HCT116 (cell line): ENCODE measurements around the gene ZNF501. TPM values are rescaled to one million over a fixed set of nuclear protein-coding genes. Genes with fewer than 3 reads are reported as not detected.

ENCODE experiments used
- ATAC-seq: fragments of 200-7000 bp; cut with Tn5 transposase; 2 replicates; pipeline ENCODE4 v1.9.1; 2020; ENCODE audit warnings: mild to moderate bottlenecking, moderate library complexity
- BruUV-seq: library from RNA; stranded (reverse); fragments of 400-500 nt; replicated peaks from 2 replicates; lab custom pipeline; 2021; lab: Mats Ljungman, UMichigan
- CTCF ChIA-PET: fragments of 300-600 bp; sonication (Branson Sonifier 250); formaldehyde crosslinking; loops from one replicate; lab custom pipeline; 2021; ENCODE audit warnings: antibody characterized with exemption; lab: Charles Lee
- POLR2A ChIA-PET: fragments of 300-600, 350-600 bp; sonication (Branson Sonifier 250); formaldehyde crosslinking; loops from one replicate; lab custom pipeline; 2021; ENCODE audit warnings: antibody characterized with exemption; lab: Charles Lee
- RAD21 ChIA-PET, 2 experiments: fragments of 300-600 bp; sonication (Branson Sonifier 250); formaldehyde crosslinking; loops; one replicate each; lab custom pipeline; 2023; ENCODE audit warnings: low total read pairs in 2 of 2; ENCODE audit not compliant: uncharacterized antibody in 2 of 2, unreplicated experiment in 2 of 2, low non-redundant PET in 1 of 2; lab: Charles Lee
- DNase-seq: peaks from one replicate; pipeline ENCODE4 v3.0.0-alpha.2; 2010; ENCODE audit warnings: low read depth, low spot score
- H2AFZ ChIP-seq: fragments of 200-600 bp; shearing (Covaris generic), sonication (generic); 2 replicates; pipeline ENCODE4 v1.6.1; 2017; ENCODE audit warnings: low read depth, mixed run types, mixed read lengths, antibody characterized with exemption, low read length; ENCODE audit not compliant: poor library complexity, severe bottlenecking
- H3K27ac ChIP-seq: 2 replicates; pipeline ENCODE4 v1.5.1; 2012; ENCODE audit warnings: low read depth, low read length
- H3K27me3 ChIP-seq: fragments of 200-600 bp; sonication (generic); 2 replicates; pipeline ENCODE4 v1.6.1; 2016; ENCODE audit warnings: mixed run types, low read length, mixed read lengths; ENCODE audit not compliant: insufficient read depth
- H3K36me3 ChIP-seq, 2 experiments: fragments of 200-500 bp in 1 of 2; fragments of 200-600 bp in 1 of 2; sonication (Bioruptor generic) in 1 of 2; sonication (generic) in 1 of 2; 2 replicates each; pipeline versions ENCODE4 v1.5.1 to v1.6.1; 2014 to 2016; ENCODE audit warnings: low read length in 2 of 2, inconsistent platforms in 1 of 2, mixed read lengths in 1 of 2, mixed run types in 1 of 2; ENCODE audit not compliant: insufficient read depth in 2 of 2, control insufficient read depth in 1 of 2
- H3K4me1 ChIP-seq, 2 experiments: fragments of 200-600 bp in 1 of 2; sonication (generic) in 1 of 2; 2 replicates each; pipeline versions ENCODE4 v1.5.1 to v1.6.1; 2012 to 2017; ENCODE audit warnings: low read length in 2 of 2, inconsistent platforms in 1 of 2, mild to moderate bottlenecking in 1 of 2, mixed read lengths in 1 of 2, mixed run types in 1 of 2, moderate library complexity in 1 of 2; ENCODE audit not compliant: insufficient read depth in 2 of 2, control insufficient read depth in 1 of 2
- H3K4me2 ChIP-seq: fragments of 200-600 bp; sonication (generic); 2 replicates; pipeline ENCODE4 v1.6.1; 2017; ENCODE audit warnings: mixed run types, low read length, mixed read lengths
- H3K4me3 ChIP-seq, 2 experiments: fragments of 200-600 bp in 1 of 2; sonication (generic) in 1 of 2; replicated peaks in 1 of 2; 2 replicates each; pipeline ENCODE4 v1.5.1; 2011 to 2016; ENCODE audit warnings: low read length in 2 of 2, control low read depth in 1 of 2, low read depth in 1 of 2, mild to moderate bottlenecking in 1 of 2, mixed read lengths in 1 of 2, mixed run types in 1 of 2
- H3K79me2 ChIP-seq: fragments of 200-600 bp; sonication (generic); 2 replicates; pipeline ENCODE4 v1.6.1; 2017; ENCODE audit warnings: mild to moderate bottlenecking, mixed run types, low read length, moderate library complexity, mixed read lengths; ENCODE audit not compliant: insufficient read depth
- H3K9ac ChIP-seq: fragments of 200-600 bp; sonication (generic); 2 replicates; pipeline ENCODE4 v1.6.1; 2016; ENCODE audit warnings: low read length, mixed read lengths
- H3K9me2 ChIP-seq: fragments of 200-600 bp; sonication (generic), shearing (Covaris generic); 2 replicates; pipeline ENCODE4 v1.6.1; 2017; ENCODE audit warnings: mixed run types, mild to moderate bottlenecking, moderate library complexity; ENCODE audit not compliant: insufficient read depth
- H3K9me3 ChIP-seq, 2 experiments: fragments of 200-500 bp in 1 of 2; fragments of 200-600 bp in 1 of 2; sonication (Bioruptor generic) in 1 of 2; sonication (generic) in 1 of 2; 2 replicates each; pipeline ENCODE4 v1.6.1; 2014 to 2017; ENCODE audit warnings: low read length in 2 of 2, mixed read lengths in 2 of 2, inconsistent platforms in 1 of 2, low read depth in 1 of 2, mild to moderate bottlenecking in 1 of 2, mixed run types in 1 of 2, moderate library complexity in 1 of 2; ENCODE audit not compliant: control insufficient read depth in 1 of 2, insufficient read depth in 1 of 2
- H4K20me1 ChIP-seq: fragments of 200-600 bp; sonication (generic), shearing (Covaris generic); 2 replicates; pipeline ENCODE4 v1.6.1; 2017; ENCODE audit warnings: mixed run types, mild to moderate bottlenecking, moderate library complexity; ENCODE audit not compliant: insufficient read depth
- ATF3 ChIP-seq: IDR thresholded peaks from 2 replicates; pipeline ENCODE4 v1.6.1; 2012
- CEBPB ChIP-seq: IDR thresholded peaks from 2 replicates; pipeline ENCODE4 v1.6.1; 2012; ENCODE audit warnings: low read depth
- CTCF ChIP-seq, 3 experiments: fragments of 200-600 bp in 1 of 3; sonication (generic) in 1 of 3; IDR thresholded peaks in 2 of 3; conservative IDR thresholded peaks in 1 of 3; 2 replicates each; pipeline ENCODE4 v1.5.1; 2012 to 2017; ENCODE audit warnings: low read depth in 2 of 3, low read length in 2 of 3, antibody characterized with exemption in 1 of 3, borderline replicate concordance in 1 of 3, control low read depth in 1 of 3, mild to moderate bottlenecking in 1 of 3, mixed read lengths in 1 of 3, mixed run types in 1 of 3, moderate library complexity in 1 of 3; ENCODE audit not compliant: insufficient read depth in 1 of 3
- ELF1 ChIP-seq: IDR thresholded peaks from 2 replicates; pipeline ENCODE4 v1.6.1; 2012; ENCODE audit warnings: low read depth, borderline replicate concordance
- EZH2 ChIP-seq: fragments of 200-600 bp; sonication (generic); IDR thresholded peaks from 2 replicates; pipeline ENCODE4 v1.6.1; 2017; ENCODE audit warnings: antibody characterized with exemption, mixed run types
- EZH2phosphoT487 ChIP-seq: fragments of 200-600 bp; IDR thresholded peaks from 2 replicates; pipeline ENCODE4 v1.6.1; 2018; ENCODE audit warnings: antibody characterized with exemption, borderline replicate concordance
- FOSL1 ChIP-seq: IDR thresholded peaks from 2 replicates; pipeline ENCODE4 v1.6.1; 2012; ENCODE audit warnings: low read depth
- JUND ChIP-seq: IDR thresholded peaks from 2 replicates; pipeline ENCODE4 v1.6.1; 2012
- POLR2A ChIP-seq: IDR thresholded peaks from 2 replicates; pipeline ENCODE4 v1.7.0; 2011; ENCODE audit warnings: borderline replicate concordance; ENCODE audit not compliant: insufficient read depth, insufficient read length; ENCODE audit errors: extremely low read depth
- POLR2AphosphoS5 ChIP-seq: IDR thresholded peaks from 2 replicates; pipeline ENCODE4 v1.6.1; 2011; ENCODE audit warnings: mild to moderate bottlenecking, low read depth, low read length, moderate library complexity
- SIN3A ChIP-seq: IDR thresholded peaks from 2 replicates; pipeline ENCODE4 v1.6.1; 2012; ENCODE audit warnings: low read depth
- SP1 ChIP-seq: IDR thresholded peaks from 2 replicates; pipeline ENCODE4 v1.6.1; 2012; ENCODE audit warnings: low read depth
- SRF ChIP-seq: IDR thresholded peaks from 2 replicates; pipeline ENCODE4 v1.6.1; 2012; ENCODE audit warnings: low read depth
- TCF7L2 ChIP-seq: IDR thresholded peaks from 2 replicates; pipeline ENCODE4 v1.7.0; 2011; ENCODE audit warnings: borderline replicate concordance, inconsistent platforms; ENCODE audit not compliant: insufficient read depth, insufficient read length; ENCODE audit errors: extremely low read depth
- YY1 ChIP-seq: IDR thresholded peaks from 2 replicates; pipeline ENCODE4 v1.6.1; 2011; ENCODE audit warnings: low read length, low read depth, moderate library complexity, mild to moderate bottlenecking; ENCODE audit not compliant: insufficient replicate concordance; ENCODE audit errors: extremely low read depth
- ZBTB33 ChIP-seq: IDR thresholded peaks from 2 replicates; pipeline ENCODE4 v1.6.1; 2011; ENCODE audit warnings: mild to moderate bottlenecking, low read length, moderate library complexity; ENCODE audit not compliant: insufficient replicate concordance; ENCODE audit errors: extremely low read depth
- ZFX ChIP-seq: fragments of 450-650 bp; IDR thresholded peaks from 2 replicates; pipeline ENCODE4 v1.6.1; 2017
- ZNF274 ChIP-seq: fragments of 200-500 bp; sonication (Bioruptor generic); IDR thresholded peaks from 2 replicates; pipeline ENCODE4 v1.6.1; 2014; ENCODE audit warnings: mild to moderate bottlenecking, low read depth, low read length, inconsistent platforms
- intact Hi-C: fragments of 100-400 bp; cut with micrococcal nuclease; formaldehyde crosslinking; loops from 2 replicates; pipeline ENCODE4 v1.10.0; 2022
- total RNA-seq: library from RNA; stranded (reverse); gene quantifications from one replicate; pipeline ENCODE4 v1.2.1, GENCODE V29; 2021; ENCODE audit not compliant: unreplicated experiment

The ZNF501 gene
- total RNA-seq, 1 experiment from 2014 or later, result 0.12 TPM

- BruUV-seq, result TSS peak; percentile 80
Measured at GRCh38 chr3:44762170-44762677, 32.8 kb downstream of the ZNF501 start.

More at GRCh38 chr3:44762170-44762677, 32.8 kb downstream of the ZNF501 start:
- Histone ChIP-seq H3K27ac (peak overlapping the region; percentile 77), H3K79me2 (peaks cover 86% of the 10 kb centered on the region), H3K36me3 (peaks cover 0 to 40% of the 10 kb centered on the region in 2 experiments; a peak in 2 of 4 replicates), H3K4me1 (peaks cover 7 to 10% of the 10 kb centered on the region in 2 experiments; a peak in 2 of 4 replicates), H4K20me1 (no peaks in the 10 kb centered on the region), H3K9me3 (peaks cover 7 to 11% of the 10 kb centered on the region in 2 experiments; a peak in 3 of 4 replicates), H2AFZ (peak overlapping the region; percentile 65), H3K4me2 (peak overlapping the region; percentile 82), H3K9me2 (no peaks in the 10 kb centered on the region), H3K27me3 (no peaks in the 10 kb centered on the region), H3K4me3 (peak overlapping the region; percentile 81 to 93), H3K9ac (peak overlapping the region; percentile 76)
- CTCF ChIA-PET, result interaction anchor here (1.1 kb wide), 1 partner anchor 153 kb away, joined by 3 read pairs; no protein-coding TSS in a partner anchor
- ATAC-seq (no peak), DNase-seq (no peak)
- POLR2A ChIA-PET, result interaction anchor here (1.3 kb wide), 1 partner anchor 100 kb away, joined by 3 read pairs; no protein-coding TSS in a partner anchor
- intact Hi-C loops, result loop anchor here (5.0 to 10.0 kb wide), 3 partner anchors 203 to 267 kb away; no protein-coding TSS in a partner anchor
- RAD21 ChIA-PET, result no interaction called here
- TF ChIP-seq SP1 (no peak), TCF7L2 (no peak), ZFX (no peak), ELF1 (no peak), POLR2A (no peak), JUND (no peak), SRF (no peak), ZNF274 (no peak), ZBTB33 (no peak), YY1 (no peak), ATF3 (no peak), POLR2AphosphoS5 (no peak), CEBPB (no peak), FOSL1 (no peak), EZH2 (no peak), CTCF (IDR thresholded peaks at IDR 0.05 in 2 of 3, conservative IDR thresholded peaks at IDR 0.05 in 1 of 3; ENCODE audit: borderline replicate concordance in 1 of 3, insufficient read depth in 1 of 3, low read depth in 2 of 3, low read length in 2 of 3) (no peak), SIN3A (no peak), EZH2phosphoT487 (no peak)
